ENCODE results near the gene PKD1.

PKD1 gene

DNA sequence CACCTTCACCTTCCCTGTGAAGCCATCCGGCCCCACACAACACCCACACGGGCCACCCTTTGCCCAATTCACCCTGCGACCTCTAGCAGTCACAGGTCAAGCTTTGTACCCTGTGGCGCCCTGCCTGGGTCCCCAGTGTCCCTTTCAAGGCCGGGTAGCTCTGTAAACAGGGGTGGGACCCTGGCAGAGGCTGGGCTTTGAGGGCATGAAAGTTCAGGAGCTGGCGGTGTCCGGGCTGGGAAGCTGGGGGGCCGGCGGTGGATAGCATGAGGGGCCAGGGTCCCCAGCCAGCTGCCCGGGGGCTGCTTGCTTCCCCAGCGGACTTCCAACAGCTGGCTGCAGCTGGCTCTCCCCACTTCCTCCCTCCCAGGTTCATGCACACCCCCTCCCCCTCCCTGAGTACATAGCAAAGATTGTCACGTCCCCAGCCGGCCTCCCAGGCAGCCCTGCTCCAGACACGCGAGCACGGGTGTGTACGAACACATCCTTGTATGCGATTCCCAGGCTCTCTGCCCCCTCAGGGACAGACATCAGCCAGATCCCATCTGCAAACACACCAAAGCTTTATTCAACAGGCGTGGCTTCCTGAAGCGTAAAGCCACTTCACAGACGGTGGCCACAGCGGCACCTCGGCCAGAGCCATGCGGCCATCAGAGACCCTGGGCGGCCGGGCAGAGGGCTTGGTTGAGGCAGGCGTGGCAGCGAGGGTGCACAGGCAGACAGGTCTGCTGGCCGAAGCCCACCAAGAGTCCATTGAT, 96.2 kb downstream of the PKD1 start:
- Histone ChIP-seq H3K4me1 (ENCODE audit: control insufficient read depth, insufficient read depth, low read length) (peaks cover 98% of the 10 kb centered on the region), H3K9me3 (ENCODE audit: control insufficient read depth, low read length) (no peaks in the 10 kb centered on the region), H3K36me3 (ENCODE audit: control insufficient read depth, insufficient read depth, low read length) (peaks cover 9% of the 10 kb centered on the region), H3K9ac (ENCODE audit: low read length) (no peak overlapping the region), H3K4me3 (ENCODE audit: low read length) (no peak overlapping the region), H3K27me3 (ENCODE audit: control insufficient read depth, insufficient read depth, low read length) (no peaks in the 10 kb centered on the region)

Measured in mucosa of stomach (tissue), 1 donor.